ENCODE measurements around the gene POLR2J. TPM values are rescaled to one million over a fixed set of nuclear protein-coding genes. Genes with fewer than 3 reads are reported as not detected.

The POLR2J gene
- total RNA-seq, 2 donors from 2014 or later = 10.7 to 22.9 TPM

GRCh38 chr7:102472126-102473041, 6.3 kb downstream of the POLR2J start:
- H3K9me3 ChIP-seq = no peaks in the 10 kb centered on the region
- H3K27me3 ChIP-seq (replicated peaks; ENCODE audit: insufficient read depth) = no peaks in the 10 kb centered on the region
- DNase-seq (ENCODE audit: low spot score) (no peak), ATAC-seq (ENCODE audit: insufficient number of reproducible peaks, low FRiP score, low read depth) (no peak)
- no peak overlapping the region for H3K27ac ChIP-seq
- no peak for TF ChIP-seq CTCF (IDR thresholded peaks at IDR 0.05)
- H3K36me3 ChIP-seq = peaks cover 15% of the 10 kb centered on the region
- H3K4me3 ChIP-seq = no peak overlapping the region
- peaks cover 0 to 14% of the 10 kb centered on the region in 2 donors for H3K4me1 ChIP-seq (ENCODE audit: control insufficient read depth in 1 of 2, low read depth in 2 of 2)

DNA sequence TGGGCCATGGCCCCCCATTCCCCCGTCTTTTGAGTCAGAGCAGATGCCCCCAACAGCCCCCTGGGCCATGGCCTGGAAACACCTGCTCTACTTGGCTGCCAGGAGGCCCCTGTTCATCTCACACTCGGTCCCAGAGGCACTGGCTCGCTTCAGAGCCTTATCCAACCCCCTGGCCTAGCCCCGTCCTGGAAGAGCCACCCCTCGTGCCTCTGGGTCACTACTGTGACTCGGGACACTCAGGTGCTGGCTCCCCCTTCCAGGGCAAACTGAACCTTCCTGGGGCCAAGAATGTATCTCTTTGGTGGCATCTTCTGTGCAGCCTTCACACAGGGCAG, 7.0 kb downstream of the POLR2J start:
- Histone ChIP-seq H3K4me1 (ENCODE audit: control insufficient read depth in 1 of 2, low read depth in 2 of 2) (peaks cover 0 to 14% of the 10 kb centered on the region in 2 donors), H3K36me3 (peaks cover 15% of the 10 kb centered on the region), H3K9me3 (no peaks in the 10 kb centered on the region), H3K4me3 (no peak overlapping the region), H3K27me3 (replicated peaks; ENCODE audit: insufficient read depth) (no peaks in the 10 kb centered on the region), H3K27ac (no peak overlapping the region)
- ATAC-seq (ENCODE audit: insufficient number of reproducible peaks, low FRiP score, low read depth) = no peak
- DNase-seq (ENCODE audit: low spot score) = no peak
- no peak for TF ChIP-seq CTCF (IDR thresholded peaks at IDR 0.05)

GRCh38 chr7:102469972-102470825, 8.5 kb downstream of the POLR2J start:
- Histone ChIP-seq H3K4me1 (ENCODE audit: control insufficient read depth in 1 of 2, low read depth in 2 of 2) (peaks cover 6 to 26% of the 10 kb centered on the region in 2 donors), H3K9me3 (no peaks in the 10 kb centered on the region), H3K27ac (no peak overlapping the region), H3K27me3 (replicated peaks; ENCODE audit: insufficient read depth) (no peaks in the 10 kb centered on the region), H3K4me3 (no peak overlapping the region), H3K36me3 (peaks cover 15% of the 10 kb centered on the region)
- no peak for TF ChIP-seq CTCF (IDR thresholded peaks at IDR 0.05)
- DNase-seq (ENCODE audit: low spot score) = no peak
- no peak for ATAC-seq (ENCODE audit: insufficient number of reproducible peaks, low FRiP score, low read depth)

DNA sequence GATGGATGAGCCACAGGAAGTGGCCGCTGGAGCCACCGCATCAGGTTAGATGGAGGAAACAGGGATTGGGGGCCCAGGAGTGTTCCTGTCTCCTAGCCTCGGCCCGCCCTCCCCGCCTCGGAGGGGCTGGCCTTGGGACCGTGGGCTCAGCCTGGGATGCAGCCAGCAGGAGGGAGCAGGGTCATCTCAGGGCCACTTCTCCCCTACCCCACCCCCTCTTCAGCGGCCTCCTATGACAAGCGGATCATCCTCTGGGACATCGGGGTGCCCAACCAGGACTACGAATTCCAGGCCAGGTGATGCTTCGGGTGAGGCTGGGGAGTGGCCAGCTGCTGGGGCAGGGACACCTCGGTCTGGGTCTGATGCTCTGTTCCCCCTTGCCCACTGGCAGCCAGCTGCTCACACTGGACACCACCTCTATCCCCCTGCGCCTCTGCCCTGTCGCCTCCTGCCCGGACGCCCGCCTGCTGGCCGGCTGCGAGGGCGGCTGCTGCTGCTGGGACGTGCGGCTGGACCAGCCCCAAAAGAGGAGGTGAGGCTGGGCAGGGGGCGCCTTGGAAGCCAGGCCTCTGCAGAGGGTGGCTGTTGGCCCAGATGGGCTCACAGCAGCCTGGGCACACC, 9.3 kb downstream of the POLR2J start:
- Histone ChIP-seq H3K4me1 (ENCODE audit: control insufficient read depth in 1 of 2, low read depth in 2 of 2) (peaks cover 6 to 26% of the 10 kb centered on the region in 2 donors), H3K36me3 (peaks cover 15% of the 10 kb centered on the region), H3K9me3 (no peaks in the 10 kb centered on the region), H3K4me3 (no peak overlapping the region), H3K27ac (no peak overlapping the region), H3K27me3 (replicated peaks; ENCODE audit: insufficient read depth) (no peaks in the 10 kb centered on the region)
- ATAC-seq (ENCODE audit: insufficient number of reproducible peaks, low FRiP score, low read depth) (no peak), DNase-seq (ENCODE audit: low spot score) (no peak)
- TF ChIP-seq CTCF (IDR thresholded peaks at IDR 0.05) = no peak

All from thoracic aorta (tissue), 2 donors.